ENCODE results near the gene DPF3.

Gene DPF3

DNA sequence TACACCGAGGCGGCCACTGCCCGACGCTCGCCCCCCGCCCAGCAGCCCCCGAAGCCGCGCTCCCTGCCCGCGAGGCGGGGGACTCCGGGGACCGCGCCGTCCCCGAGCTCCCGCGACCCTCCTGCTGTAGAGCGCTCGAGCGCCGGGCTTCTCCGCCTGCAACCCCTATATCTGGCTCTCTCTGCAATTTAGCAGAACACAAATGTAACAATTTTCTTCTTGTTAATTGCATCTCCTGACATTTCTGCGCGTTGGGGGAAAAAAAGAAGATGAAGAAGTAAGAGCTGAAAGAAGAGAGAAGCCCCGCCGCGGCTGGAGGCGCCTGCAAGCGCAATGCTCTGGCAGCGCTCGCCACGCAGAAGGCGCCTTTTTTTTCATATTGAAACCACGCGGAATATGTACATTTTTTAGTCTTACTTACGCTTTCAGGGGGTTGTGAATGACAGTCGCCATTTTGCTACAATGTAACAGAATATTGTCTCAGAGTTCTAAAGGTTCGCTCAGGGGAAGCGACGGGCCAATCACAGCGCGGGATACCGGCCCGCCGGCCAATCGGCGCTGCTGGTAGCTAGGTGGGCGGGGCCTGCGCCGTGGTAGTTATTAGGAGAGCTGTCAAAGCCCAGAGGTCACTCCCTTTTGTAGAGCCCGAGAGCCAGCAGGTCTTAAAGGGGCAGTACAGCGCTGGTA is at the start of gene DPF3:
Gene DPF3, minus strand, starts transcription at position 466 of the 687 bp plus-strand sequence. Its CDS starts 13 bp downstream, at position 453.
- DNase-seq (ENCODE audit: low spot score) = peak; percentile 93

DNA sequence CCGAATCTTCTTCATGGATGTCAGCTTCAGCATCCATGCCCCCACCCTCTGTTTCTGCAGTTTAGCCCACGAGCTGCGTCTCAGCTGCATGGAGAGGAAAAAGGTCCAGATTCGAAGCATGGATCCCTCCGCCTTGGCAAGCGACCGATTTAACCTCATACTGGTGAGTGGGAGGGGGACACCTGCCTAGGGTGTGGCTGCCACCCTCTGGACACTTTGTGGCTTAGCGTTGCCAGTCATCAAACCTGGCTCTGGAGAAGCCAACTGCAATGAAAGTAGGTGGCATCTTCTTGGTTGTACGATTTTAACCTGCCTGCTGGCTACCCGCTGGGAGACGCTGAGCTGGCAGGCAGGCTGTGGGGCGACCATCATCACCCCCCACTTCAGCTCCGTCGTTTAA is 49.0 kb upstream of the DPF3 start:
- no peak for DNase-seq (ENCODE audit: low spot score)

DNA sequence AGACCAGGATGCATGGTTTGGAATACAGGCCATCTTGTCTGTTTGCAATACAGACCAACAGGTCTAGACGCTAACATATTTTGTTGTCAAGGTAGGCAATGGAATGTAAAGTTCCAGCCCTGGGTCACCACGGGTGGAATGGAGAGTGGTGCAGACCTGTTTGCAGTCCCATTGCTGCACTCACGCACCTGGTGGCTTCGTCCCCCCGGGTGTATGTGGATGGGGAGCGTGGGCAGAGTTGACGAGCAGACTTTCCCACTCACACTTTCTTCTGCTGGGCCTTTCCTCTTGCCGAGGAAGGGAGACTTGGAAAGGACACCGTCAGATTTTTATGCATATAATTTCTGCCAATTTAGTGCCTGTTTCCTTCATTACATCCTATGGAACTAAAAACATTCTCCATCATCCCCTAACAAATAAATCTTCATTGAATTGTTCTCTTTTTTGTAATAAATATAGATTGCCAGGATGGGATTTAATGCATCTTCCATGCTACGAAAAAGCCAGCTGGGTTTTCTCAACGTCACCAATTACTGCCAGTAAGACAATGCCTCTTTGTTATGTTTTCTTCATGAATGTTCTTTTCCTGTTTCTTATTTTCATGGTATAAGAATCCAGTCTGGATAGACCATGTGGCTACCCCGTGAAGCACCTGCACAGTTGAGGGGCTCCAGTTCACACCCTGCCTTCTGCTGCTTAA is 47.5 kb upstream of the DPF3 start:
- no peak for DNase-seq (ENCODE audit: low spot score)

DNA sequence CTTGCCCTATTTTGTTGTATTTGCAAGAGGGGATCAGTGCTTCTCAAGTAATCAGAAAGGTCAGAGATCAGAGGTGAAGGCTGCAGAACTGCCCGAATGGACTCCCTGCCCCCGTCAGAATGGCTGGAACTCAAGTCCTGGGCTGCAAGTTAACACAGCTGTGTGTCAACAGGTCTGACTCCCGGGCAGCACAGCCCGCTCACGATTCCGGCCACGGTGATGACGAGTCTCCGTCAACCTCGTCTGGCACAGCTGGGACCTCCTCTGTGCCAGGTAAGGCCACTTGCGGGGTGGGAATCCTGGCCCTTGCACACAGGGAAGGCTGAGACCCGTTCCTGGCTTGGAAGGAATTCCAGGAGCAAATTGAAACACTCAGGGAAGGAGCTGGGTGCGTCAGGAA is 45.7 kb upstream of the DPF3 start:
- no peak for DNase-seq (ENCODE audit: low spot score)

DNA sequence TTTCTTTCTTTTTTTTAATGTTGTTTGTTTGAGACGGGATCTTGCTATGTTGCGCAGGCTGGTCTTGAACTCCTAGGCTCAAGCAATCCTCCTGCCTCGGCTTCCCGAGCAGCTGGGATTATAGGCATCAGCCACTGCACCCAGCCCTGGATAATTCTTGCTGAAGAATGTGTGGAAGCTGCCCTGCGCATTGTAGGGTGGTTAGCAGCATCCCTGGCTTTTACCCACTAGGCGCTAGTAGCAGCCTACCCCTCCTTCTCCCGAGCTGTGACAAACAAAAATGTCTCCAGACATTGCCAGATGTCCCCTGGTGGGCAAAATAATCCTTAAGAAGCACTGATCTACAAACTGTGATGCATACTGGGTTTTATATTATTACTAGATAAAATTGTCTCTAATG is 39.0 kb upstream of the DPF3 start:
- DNase-seq (ENCODE audit: low spot score) = no peak

DNA sequence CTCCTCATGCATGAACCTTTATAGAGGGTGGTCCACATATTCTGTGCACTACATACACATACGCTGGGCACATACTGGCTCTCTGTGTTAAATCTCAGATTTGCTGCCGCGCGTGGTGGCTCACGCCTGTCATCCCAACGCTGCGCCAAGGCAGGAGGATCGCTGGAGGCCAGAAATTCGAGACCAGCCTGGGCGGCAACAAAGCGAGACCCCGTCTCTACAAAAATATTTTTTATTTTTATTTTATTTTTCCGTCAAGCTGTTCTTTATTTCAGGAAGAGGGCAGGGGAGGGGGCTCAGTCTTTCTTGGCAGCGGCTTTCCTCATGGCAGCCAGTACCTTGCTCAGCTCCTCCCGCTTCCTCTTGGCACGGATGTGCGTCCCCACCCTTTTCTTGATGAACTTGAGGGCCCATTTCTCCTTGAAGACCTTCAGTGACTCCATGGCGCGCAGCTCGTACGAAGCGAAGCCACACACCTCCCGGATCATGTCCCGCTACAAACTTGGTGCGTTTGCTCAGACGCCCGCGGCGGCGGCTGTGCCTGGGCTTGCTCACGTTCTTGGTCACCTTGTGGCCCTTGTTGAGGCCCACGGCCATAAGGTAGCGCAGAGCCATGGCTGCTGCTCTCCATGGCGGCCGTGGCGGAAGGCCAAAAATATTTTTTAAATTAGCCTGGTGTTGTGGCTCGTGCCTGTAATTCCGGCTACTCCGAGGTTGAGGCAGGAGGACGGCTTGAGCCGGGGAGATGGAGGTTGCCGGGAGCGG is 35.6 kb upstream of the DPF3 start:
- no peak for DNase-seq (ENCODE audit: low spot score)

DNA sequence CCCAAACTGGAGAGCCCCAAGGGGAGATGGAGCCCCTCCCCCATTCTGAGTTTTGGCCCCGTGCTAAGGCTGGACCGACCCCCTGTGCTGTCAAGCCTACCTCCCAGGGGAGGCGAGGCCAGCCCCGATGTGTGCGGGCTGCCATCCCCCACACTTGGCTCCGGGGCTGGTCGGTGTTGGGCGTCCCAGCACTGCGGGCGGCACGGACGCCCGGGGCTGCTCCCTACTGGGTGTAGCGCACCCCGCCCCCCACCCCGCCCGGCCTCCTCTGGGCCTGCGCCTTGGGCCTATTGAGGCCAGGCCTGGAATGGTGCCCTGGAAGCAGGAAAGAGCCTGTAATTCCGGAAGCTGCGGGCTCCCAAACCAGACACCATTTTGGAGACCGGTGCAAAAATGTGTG is 35.0 kb upstream of the DPF3 start:
- no peak for DNase-seq (ENCODE audit: low spot score)

DNA sequence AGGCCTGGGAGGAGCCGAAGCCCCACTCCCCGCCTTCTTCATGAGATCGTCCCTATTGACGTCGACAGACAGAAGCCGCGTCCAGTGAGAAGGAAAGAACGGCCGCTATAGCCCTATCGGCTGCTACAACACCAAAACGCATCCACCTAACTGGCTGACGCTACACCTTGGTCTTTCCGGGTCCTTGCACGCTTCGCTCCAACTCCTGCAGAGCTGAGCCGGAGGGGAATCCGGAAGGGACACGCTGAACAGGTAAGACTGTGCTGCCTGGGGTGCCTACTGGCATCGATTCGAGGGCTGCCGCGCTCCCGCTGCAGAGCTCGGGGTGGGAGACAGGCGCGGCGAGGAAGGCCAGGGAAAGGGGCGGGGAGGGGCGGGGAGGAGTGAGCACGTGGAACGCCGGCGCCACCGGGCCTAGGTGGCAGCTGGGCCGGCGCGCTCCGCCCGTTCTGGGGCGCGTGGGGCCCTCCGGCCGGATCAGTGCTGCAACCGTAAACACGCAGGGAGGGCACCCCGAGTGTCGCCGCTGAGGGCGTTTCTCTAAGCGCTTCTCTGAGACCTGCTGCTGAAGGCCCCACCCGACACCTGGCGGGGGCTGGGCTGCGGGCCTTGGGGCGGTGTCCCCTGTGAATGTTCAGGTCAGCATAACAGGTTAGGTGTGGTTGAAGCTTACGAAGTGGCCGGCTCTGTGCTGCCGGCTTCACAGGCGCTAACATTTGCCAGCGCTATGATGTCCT is 32.6 kb upstream of the DPF3 start, which contains the start of gene DCAF4:
Gene DCAF4, plus strand, starts transcription at position 173 of the 737 bp plus-strand sequence. CDS start 11,515 bp downstream, outside the sequence.
- DNase-seq (ENCODE audit: low spot score) = peak; percentile 87

DNA sequence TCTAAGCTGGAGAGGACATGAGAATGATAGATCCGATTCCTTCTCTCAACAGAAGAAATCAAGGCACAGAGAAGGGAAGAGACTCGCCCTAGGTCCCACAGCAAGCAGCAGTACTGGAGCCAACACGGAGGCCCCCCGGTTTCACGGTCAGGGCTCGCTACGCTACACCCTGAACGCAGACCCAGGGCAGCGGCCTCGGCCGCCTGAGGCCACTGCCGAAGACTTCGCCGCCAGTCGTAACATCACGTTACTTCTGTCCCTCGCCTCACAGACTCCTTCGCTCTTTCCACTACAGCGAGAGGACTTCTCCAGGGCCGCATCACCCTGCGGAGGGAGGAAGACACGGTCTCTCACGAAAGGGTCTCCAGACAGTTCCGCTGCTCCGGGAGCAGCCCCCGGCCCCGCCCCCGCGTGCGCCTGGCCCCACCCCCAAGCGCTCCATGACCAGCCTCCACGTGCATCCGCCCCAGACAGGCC is 32.0 kb upstream of the DPF3 start:
- DNase-seq (ENCODE audit: low spot score) = no peak

DNA sequence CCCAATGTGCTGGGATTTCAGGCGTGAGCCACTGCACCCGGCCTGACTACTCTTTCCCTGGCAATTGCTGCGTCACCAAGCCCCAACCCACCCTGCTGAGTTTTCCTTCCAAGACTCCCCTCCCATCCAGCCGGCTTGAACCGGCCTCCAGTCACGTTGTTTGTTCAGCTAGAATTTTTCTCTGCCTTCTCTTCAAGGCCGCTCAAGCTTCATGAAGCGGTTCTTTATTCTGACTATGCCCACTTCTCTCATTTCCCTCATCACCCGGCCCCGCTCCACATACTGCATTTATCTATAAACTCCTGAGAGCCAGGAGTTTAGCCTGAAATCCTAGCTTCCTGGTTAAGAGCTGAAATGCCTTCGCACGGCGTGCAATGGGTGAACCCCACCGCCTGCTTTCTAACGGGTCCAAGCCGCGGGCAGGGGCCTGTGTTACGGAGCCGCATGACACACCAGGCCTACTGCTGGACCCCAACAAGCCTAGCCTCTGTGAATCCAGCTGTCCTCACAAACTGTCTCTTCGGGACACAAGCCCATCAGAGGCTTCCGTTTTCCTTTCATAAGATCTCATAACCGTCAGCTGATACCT is 31.4 kb upstream of the DPF3 start:
- DNase-seq (ENCODE audit: low spot score) = no peak

DNA sequence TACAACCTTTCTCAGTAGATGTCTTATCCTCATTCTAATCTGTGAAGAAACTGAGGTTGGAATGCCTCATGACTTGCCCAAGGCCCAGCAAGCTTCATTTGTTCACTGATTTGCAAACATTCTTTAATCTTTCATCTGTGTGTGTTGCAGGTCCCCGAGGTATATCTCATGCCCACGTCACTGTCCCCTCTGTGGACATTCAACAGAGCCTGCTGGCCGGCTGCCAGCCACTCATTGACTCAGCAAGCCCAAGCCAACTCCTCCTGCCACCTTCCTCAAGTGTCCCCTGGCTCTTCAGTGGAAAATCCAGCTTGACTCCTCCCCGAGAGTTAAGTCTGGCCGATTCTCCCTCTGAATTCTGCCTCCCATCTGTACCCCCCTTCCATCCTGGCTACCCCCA is 30.4 kb upstream of the DPF3 start:
- peak; percentile 28 for DNase-seq (ENCODE audit: low spot score)

DNA sequence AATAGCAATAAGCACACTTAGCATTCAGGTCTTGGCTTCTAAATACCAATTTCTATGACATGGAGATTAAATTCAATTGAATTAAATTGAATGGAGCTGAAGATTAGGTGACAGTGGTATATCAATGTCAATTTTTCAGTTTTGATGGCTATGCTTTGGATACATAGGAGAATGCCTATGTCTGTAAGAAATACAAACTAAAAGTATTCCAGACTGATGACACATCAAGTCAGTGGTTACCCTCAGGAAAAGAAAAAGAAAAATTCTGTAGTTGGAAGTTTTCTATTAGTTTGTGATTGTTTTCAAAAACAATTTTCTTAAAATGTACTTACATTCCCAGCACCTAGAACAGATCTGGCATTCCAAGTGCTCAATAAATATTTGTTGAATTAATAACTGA is 27.5 kb upstream of the DPF3 start:
- DNase-seq (ENCODE audit: low spot score) = no peak

DNA sequence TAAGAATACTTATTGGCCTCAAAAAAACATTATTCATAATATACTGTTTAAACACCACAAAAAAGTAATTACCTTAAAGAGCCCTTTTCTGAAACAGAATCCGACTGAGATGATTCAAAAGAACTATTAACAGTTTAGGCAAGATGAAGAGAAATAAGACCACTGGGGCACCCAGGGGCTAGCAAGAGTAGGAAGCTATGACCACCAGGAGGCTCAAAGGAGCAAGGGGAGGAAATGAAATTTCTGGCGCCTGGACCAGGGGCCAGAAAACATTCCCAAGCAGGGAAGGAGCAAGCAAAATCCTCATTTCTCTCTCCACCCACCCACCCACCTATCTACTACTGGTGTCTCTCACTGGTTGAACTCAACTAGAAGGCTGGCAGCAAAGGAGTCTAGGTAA is 26.1 kb upstream of the DPF3 start:
- no peak for DNase-seq (ENCODE audit: low spot score)

DNA sequence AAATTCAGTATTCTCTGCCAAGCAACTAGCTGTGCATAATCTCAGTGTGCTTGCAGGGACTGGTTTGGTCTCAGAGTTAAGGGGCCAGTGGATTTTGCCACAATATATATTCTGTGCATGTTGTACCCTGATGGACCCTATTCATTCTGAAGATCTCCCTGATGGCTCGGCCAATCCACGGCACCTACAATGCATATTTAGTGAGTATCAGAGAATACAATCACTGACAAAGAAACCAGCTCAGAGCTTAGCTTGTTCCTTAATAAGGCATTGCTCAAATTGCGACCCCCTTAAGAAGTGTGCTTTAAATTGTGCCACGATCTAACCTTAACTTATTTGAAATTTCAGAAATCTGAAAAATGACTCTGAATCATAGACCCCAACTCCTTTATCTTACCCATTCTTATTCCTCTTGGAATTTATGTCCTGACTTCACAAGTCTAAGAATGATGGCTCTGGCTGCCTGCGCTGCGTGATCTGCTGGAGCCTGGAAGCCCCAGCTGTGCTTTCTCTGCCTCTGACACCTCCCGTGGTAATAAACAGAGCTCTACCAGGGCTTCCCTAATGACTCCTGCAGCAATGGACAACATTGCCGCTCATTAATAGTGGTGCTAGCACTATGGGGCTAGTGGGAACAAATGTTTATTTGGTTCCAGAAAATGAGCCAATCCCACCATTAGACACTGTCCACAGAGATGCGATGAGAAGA is 23.3 kb upstream of the DPF3 start:
- DNase-seq (ENCODE audit: low spot score) = no peak

DNA sequence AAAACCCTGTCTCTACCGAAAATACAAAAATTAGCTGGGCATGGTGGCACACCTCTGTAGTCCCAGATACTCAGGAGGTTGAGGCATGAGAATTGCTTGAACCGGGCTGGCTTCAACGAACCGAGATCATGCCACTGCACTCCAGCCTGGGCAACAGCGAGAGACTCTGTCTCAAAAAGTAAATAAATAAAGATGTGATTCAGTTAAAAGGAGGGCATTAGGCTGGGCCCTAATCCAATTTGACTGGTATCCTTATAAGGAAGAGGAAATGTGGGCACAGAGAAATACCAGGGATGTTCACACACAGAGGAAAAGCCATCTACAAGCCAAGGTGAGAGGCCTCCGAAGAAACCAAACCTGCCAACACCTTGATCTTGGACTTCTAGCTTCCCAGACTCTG is 22.3 kb upstream of the DPF3 start:
- DNase-seq (ENCODE audit: low spot score) = no peak

DNA sequence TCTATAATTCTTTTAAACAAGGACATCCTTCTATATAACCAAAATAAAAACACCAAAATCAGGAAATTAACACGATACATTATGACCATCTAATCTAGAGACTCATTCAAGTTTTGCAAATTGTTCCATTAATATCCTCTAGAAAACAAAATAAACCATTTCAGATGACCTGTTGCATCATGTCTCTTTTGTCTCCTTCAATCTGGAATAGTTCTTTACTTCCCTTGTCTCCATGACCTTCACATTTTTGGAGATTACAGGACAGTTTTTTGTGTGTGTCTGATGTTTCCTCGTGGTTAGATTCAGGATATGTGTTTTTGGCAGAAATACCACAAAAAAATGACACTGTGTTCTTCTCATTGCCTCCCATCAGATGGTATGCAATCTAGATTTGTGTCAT is 19.9 kb upstream of the DPF3 start:
- DNase-seq (ENCODE audit: low spot score) = no peak

DNA sequence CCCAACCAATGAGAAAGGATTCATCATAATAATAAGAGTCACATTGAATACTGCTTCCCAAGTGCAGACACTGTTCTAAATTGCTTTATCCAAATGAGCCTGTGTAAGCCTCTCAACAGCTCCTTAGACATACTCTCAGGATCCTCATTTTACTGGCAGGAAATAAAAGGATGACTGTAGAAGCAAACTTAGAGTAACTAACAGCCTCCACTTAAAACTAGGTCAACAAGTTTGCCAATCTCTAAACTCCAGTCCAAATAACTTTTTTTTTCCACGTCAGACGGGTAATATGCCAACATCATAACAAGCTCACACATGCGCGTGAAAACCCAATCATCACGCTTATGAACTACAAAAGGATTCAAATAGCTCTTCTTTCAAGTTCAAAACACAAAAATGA is 15.3 kb upstream of the DPF3 start:
- DNase-seq (ENCODE audit: low spot score) = no peak

DNA sequence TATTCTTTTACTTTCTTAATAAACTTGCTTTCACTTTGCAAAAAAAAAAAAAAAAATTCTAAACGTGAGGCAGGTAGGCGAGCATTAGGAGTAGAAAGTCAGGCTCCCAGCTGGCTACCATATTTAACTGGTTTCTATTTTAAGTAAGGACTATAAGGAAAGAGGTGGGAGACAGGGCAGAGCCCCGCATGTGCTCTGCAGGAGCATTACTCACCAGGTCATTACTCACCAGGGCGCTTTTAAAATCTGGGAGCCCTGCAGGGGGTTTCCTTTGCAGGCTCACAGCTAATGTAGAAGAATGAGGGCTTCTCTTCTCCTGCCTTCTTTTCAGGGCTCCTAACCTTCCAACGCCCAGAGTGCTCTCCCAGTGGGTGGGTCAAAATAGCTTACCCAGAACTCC is 14.0 kb upstream of the DPF3 start:
- no peak for DNase-seq (ENCODE audit: low spot score)

DNA sequence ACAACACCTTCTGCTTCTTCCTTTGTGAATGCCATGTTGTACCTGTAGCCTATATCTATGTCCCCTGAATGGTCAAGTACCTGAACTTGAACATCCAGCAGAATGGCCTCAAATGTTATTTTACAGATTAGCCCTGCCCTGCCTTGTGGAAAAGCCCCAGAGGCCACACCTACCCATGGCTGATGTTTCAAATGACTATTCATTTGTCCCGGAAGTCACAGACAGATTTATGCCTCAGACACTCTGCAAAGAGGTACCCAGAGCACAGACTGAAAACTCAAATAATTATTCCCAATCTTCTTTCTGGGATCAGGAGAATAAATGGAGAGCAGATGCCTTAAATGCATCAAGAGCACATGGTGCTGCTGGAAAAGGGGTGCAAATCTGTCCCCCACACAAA is 13.0 kb upstream of the DPF3 start:
- no peak for DNase-seq (ENCODE audit: low spot score)

DNA sequence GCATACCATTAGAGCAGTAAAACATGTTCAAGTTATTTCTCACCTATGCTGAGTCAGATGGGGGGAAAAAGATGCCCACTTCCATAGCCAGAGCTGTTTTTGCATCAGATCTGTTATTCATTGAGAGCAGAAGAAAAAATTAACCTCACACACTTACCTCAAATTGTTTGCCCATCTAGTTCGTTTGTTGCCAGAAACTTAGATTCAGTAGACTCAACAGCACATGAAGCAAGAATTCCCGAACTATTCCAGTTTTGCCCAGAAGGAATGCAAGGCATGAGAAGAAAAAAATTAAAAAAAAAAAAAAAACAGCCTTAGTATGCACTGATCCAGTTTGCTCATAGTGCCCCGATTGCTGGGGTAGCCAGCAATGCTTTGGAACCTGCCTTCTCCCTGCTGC is 12.4 kb upstream of the DPF3 start:
- DNase-seq (ENCODE audit: low spot score) = no peak
